Ascending aorta (tissue), 2 donors: ENCODE measurements around the gene HNF1B. TPM values are rescaled to one million over a fixed set of nuclear protein-coding genes. Genes with fewer than 3 reads are reported as not detected.

Source experiments
- DNase-seq, 2 donors: peaks; one replicate each; pipeline ENCODE4 v3.0.0-alpha.2; 2019; ENCODE audit warnings: low spot score in 2 of 2
- H3K27ac ChIP-seq, 2 donors: fragments of 200-600 bp; sonication (generic); one replicate each; pipeline ENCODE4 v1.5.1; 2016 to 2017; ENCODE audit warnings: mild to moderate bottlenecking in 1 of 2
- H3K27me3 ChIP-seq: fragments of 200-600 bp; sonication (generic); one replicate; pipeline ENCODE4 v1.5.1; 2017
- H3K36me3 ChIP-seq, 2 donors: fragments of 200-600 bp; sonication (generic); one replicate each; pipeline ENCODE4 v1.5.1; 2016
- H3K4me1 ChIP-seq, 2 donors: fragments of 200-600 bp; sonication (generic); one replicate each; pipeline ENCODE4 v1.5.1; 2016 to 2017; ENCODE audit warnings: mild to moderate bottlenecking in 1 of 2
- H3K4me3 ChIP-seq, 2 donors: fragments of 200-600 bp; sonication (generic); one replicate each; pipeline ENCODE4 v1.5.1; 2016 to 2017; ENCODE audit warnings: mild to moderate bottlenecking in 1 of 2
- H3K9me3 ChIP-seq, 2 donors: fragments of 200-600 bp; sonication (generic); one replicate each; pipeline ENCODE4 v1.5.1; 2016
- intact Hi-C: fragments of 100-400 bp; cut with DNase I; formaldehyde crosslinking; loops from one replicate; pipeline ENCODE4 v1.15.1; 2023
- total RNA-seq: library from RNA; depleted of rRNA; stranded (reverse); fragments of >200 nt; gene quantifications from one replicate; pipeline ENCODE4 v1.1.0, GENCODE V29; 2016
- TF ChIP-seq, protein P1 (sequence below), 3 experiments: fragments of 200-600 bp in 2 of 3; fragments of 450-650 bp in 1 of 3; sonication (generic) in 2 of 3; IDR thresholded peaks; one replicate each; pipeline ENCODE4 v1.5.1; 2016 to 2019; ENCODE audit warnings: antibody characterized with exemption in 3 of 3, mild to moderate bottlenecking in 1 of 3, moderate library complexity in 1 of 3

HNF1B gene
- total RNA-seq, 1 donor from 2014 or later = not detected

DNA sequence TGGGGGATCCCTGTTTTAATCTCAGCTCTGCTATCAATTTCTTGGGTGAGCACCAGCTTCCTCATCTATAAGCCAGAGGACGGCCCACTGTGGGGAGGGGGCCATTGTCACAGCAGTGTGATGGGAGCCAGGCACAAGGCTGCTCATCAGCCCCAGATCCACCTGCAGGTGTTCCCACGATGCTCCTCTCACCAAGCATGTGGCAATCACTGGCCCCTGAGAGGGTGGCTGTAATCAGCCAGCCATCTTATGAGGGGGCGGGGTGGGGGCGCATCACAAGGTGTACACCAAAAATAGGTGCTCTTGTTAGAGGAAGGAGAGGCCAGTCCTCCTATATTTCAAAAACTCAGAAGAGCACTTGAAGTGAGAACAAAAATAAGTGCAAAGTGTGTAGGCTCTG is 31.2 kb downstream of the HNF1B start:
- no peak overlapping the region for H3K27ac ChIP-seq
- no peak overlapping the region for H3K4me3 ChIP-seq
- H3K27me3 ChIP-seq = no peaks in the 10 kb centered on the region
- no peaks in the 10 kb centered on the region for H3K9me3 ChIP-seq
- TF ChIP-seq, protein P1, sequence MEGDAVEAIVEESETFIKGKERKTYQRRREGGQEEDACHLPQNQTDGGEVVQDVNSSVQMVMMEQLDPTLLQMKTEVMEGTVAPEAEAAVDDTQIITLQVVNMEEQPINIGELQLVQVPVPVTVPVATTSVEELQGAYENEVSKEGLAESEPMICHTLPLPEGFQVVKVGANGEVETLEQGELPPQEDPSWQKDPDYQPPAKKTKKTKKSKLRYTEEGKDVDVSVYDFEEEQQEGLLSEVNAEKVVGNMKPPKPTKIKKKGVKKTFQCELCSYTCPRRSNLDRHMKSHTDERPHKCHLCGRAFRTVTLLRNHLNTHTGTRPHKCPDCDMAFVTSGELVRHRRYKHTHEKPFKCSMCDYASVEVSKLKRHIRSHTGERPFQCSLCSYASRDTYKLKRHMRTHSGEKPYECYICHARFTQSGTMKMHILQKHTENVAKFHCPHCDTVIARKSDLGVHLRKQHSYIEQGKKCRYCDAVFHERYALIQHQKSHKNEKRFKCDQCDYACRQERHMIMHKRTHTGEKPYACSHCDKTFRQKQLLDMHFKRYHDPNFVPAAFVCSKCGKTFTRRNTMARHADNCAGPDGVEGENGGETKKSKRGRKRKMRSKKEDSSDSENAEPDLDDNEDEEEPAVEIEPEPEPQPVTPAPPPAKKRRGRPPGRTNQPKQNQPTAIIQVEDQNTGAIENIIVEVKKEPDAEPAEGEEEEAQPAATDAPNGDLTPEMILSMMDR (IDR thresholded peaks at IDR 0.05) = no peak
- intact Hi-C loops = no loop called here
- no peak for DNase-seq
- no peaks in the 10 kb centered on the region for H3K36me3 ChIP-seq
- H3K4me1 ChIP-seq = no peaks in the 10 kb centered on the region

DNA sequence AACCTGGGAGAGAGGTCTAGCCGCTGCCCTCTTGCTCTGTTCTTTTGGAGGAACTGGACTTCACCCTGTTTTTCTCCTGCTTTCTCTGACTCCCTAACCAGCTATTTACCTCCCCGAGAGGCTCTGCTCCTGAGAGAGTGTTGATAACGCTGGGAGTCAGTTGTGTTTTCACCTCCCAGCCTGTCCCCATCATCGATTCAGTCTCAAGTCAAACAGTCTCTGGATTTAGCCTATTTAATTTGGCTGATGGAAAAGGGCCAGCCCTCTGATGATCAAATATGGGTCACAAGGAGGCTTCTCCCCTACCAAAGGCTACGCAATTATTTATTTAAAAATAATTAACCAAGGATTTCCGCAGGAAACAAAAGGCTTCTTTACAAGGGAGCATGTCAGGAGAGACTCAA is 31.8 kb downstream of the HNF1B start:
- no peak overlapping the region for H3K27ac ChIP-seq
- no peaks in the 10 kb centered on the region for H3K9me3 ChIP-seq
- TF ChIP-seq, protein P1 (IDR thresholded peaks at IDR 0.05) = no peak
- H3K4me3 ChIP-seq = no peak overlapping the region
- intact Hi-C loops = no loop called here
- H3K36me3 ChIP-seq = no peaks in the 10 kb centered on the region
- no peaks in the 10 kb centered on the region for H3K27me3 ChIP-seq
- no peaks in the 10 kb centered on the region for H3K4me1 ChIP-seq
- DNase-seq = no peak

DNA sequence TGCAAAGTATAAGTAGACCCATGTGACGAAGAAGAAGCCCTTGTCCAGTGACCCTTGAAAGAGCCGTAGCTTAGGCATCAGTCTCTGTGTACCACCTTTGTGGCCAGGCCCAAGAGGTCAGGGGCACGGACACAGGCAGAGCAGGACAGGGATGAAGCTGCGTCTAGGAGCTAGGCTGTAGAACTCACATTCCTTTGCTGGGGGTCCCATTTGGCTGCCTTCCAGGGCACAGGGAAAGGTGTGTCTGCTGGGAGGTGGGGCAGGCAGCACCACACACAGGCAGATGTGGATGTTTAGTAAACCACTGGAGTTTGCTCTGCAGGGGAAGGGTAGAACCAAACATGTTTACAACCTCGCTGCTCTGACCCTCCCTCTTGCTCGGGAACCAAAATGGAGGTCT is 33.7 kb downstream of the HNF1B start:
- Histone ChIP-seq H3K27ac (no peak overlapping the region), H3K9me3 (no peaks in the 10 kb centered on the region), H3K27me3 (no peaks in the 10 kb centered on the region), H3K4me3 (no peak overlapping the region), H3K36me3 (no peaks in the 10 kb centered on the region), H3K4me1 (no peaks in the 10 kb centered on the region)
- TF ChIP-seq, protein P1 (IDR thresholded peaks at IDR 0.05) = no peak
- intact Hi-C loops = no loop called here
- no peak for DNase-seq

DNA sequence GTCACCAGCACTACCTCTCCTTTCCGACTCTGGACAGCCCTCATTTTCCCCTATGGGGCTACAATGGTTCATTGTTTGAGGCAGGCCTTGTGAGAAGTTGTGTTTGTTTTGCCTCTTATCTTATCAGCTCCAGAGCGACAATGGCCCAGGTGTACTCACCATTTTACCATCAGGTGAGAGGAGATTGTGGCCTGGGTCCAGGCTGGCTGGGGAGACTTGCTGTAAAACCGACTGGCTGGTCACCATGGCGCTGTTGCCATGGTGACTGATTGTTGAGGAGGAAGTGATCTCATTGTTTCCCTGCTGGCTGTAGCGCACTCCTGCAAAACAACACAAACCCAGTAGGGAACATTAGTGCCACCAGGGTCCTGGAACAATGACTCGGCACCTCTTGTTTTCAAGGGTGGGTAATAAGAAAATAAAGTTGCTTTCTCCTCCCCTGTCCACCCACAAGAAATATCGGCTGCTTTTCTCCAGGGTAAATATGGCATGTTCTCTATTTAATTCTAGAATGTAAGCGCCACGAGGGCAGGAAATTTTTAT is 34.4 kb downstream of the HNF1B start:
- DNase-seq = no peak
- Histone ChIP-seq H3K27ac (no peak overlapping the region), H3K27me3 (no peaks in the 10 kb centered on the region)

DNA sequence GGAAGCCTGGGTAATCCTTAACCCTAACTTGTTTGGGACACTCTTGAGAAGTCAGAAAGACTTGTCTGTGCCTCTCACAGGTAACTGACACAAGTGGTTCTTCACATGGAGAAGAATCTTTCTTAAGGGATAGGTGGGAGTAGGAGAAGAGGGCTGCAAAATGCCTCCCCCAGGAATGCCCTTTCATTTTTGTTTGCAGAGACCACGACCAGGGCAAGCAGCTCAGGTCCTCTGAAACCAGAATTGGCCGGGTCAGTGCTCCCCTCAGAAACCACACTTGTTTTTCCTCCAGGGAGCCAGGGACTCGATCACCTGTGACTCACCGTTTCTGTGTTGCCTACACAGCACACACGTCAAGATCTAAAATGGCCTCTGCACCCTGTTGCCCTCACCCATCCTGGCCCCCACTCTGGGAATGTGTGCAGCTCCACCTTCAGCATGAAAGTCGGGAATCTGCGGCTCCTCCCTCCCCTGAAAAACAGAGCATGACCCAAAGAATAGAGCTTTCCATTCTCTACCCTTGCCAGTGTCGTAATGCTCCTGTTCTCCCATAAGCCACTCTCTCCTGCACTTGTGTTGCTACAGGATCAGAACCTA is 36.1 kb downstream of the HNF1B start:
- TF ChIP-seq, protein P1 (IDR thresholded peaks at IDR 0.05) = no peak
- H3K27me3 ChIP-seq = no peaks in the 10 kb centered on the region
- H3K4me1 ChIP-seq = no peaks in the 10 kb centered on the region
- no peak overlapping the region for H3K27ac ChIP-seq
- H3K36me3 ChIP-seq = no peaks in the 10 kb centered on the region
- H3K9me3 ChIP-seq = no peaks in the 10 kb centered on the region
- no peak for DNase-seq
- intact Hi-C loops = no loop called here
- no peak overlapping the region for H3K4me3 ChIP-seq

More for the DNA sequence above, 34.4 kb downstream of the HNF1B start:
- Histone ChIP-seq H3K9me3 (no peaks in the 10 kb centered on the region), H3K36me3 (no peaks in the 10 kb centered on the region), H3K4me3 (no peak overlapping the region), H3K4me1 (no peaks in the 10 kb centered on the region)
- intact Hi-C loops = no loop called here
- TF ChIP-seq, protein P1 (IDR thresholded peaks at IDR 0.05) = no peak
